Stimulated activated CD8-positive, alpha-beta memory T cell treated with anti-CD3 and anti-CD28 coated beads, Interleukin-12 subunit alpha, Interleukin-12 subunit beta, amount 100 ng/mL, for 4 hours (primary cell): ENCODE results near the gene CEACAM18.
"Not testable (repeated sequence)": the region's sequence is repeated elsewhere in the genome, so short reads cannot be mapped to it uniquely, and the experiment has no call there.

Experiments
- DNase-seq: peaks from one replicate; pipeline ENCODE4 v3.0.0-alpha.2; 2020; ENCODE audit warnings: low read depth

The CEACAM18 gene

GRCh38 chr19:51461723-51462161 is 16.6 kb upstream of the CEACAM18 start:
- no peak for DNase-seq

DNA sequence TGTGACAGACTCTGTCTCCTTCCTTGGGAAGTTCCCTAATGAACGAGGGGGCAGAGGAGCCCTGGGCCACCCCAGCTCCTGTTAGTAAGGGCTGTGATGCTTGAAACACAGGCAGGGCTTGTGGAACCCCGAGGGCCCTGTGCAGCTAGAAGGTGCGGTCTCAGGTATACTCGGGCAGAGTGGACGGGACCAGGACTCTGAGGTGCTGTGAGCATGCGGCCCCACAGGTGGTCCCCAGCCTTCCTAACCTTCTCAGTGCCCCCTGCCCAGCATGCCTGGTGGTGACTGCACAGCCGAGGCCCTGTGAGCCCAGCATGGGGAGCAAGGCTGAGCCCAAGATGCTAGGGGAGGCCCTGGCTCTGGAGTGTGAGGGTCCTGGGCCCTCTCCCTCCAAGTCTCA is 16.1 kb upstream of the CEACAM18 start:
- DNase-seq = no peak

- no peak for DNase-seq
Observed at GRCh38 chr19:51462681-51463080, 15.7 kb upstream of the CEACAM18 start.

GRCh38 chr19:51463976-51464581 is 14.3 kb upstream of the CEACAM18 start:
- not testable (repeated sequence) for DNase-seq

DNA sequence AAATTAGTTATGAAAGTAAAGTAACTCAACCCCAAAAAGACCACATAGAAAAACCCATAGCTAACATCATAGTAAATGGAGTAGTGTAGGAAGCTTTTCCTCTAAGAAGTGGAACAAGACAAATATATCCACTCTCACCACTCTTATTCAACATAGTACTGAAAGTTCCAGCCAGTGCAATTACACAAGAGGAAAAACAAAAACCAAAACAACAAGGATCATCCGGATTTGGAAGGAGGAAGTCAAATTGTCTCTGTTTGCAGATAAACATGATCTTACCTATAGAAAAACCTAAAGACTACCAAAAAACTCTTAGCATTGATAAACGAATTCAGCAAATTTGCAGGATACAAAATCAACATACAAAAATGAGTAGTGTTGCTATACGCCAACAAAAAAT is 11.6 kb upstream of the CEACAM18 start:
- DNase-seq = no peak

GRCh38 chr19:51467864-51468544 is 10.3 kb upstream of the CEACAM18 start:
- DNase-seq = no peak

DNA sequence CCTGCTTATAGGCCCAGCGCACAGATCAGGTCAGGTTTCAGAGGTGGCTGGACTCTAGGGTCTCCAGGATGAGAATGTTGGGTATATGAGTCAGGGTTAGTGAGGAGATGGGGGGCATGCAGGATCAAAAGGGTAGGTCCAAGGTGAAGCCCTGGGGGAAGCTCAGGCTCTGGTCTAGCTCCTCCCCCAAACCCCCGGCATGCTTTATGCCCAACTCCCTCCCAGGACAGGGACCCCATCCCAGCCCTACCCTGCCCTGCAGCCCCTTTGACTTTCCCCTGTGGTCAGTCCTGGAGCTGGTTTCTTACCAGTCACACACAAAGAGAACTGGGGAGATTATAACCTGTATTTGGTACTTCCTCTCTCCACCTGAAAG is 9.8 kb upstream of the CEACAM18 start:
- DNase-seq = no peak

GRCh38 chr19:51469162-51469561 is 9.2 kb upstream of the CEACAM18 start:
- DNase-seq = no peak

DNA sequence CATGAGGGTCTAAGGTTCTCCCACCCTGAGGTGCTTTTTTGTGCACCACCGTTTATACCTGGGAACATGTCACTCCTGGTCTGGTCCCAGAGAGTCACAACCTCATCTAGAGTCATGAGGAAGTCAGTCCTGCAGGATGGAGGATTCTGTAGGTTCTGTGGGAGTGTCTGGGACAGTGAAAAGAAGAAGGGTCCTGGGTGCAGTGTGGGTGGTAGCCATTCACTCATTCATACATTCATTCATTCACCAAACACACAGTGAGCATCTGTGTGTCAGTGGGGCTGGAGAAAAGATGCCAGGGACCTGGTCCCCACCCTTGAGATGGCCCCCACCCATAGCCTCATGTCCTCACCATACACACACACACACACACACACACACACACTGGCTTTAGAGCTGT is 8.7 kb upstream of the CEACAM18 start:
- DNase-seq = no peak

- no peak for DNase-seq
Observed at GRCh38 chr19:51470966-51471365, 7.4 kb upstream of the CEACAM18 start.

DNA sequence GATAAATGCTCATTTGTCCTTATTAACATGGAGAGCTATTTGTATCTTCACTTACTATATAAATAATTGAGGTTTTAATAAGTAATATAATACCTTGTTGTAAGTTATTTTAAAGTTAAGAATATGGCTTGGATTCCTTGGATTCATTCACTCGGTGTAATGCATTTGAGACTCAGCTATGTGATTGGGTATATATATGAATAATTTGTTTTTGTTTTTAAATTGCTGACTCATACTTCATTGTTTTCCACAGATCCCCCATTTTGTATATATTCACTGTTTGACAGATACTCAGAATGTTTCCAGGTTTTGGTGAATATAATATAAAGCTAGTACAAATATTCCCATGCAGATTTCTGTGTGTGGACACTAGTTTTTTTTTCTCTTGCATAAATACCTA is 6.8 kb upstream of the CEACAM18 start:
- no peak for DNase-seq

GRCh38 chr19:51472607-51473006 is 5.7 kb upstream of the CEACAM18 start:
- no peak for DNase-seq

DNA sequence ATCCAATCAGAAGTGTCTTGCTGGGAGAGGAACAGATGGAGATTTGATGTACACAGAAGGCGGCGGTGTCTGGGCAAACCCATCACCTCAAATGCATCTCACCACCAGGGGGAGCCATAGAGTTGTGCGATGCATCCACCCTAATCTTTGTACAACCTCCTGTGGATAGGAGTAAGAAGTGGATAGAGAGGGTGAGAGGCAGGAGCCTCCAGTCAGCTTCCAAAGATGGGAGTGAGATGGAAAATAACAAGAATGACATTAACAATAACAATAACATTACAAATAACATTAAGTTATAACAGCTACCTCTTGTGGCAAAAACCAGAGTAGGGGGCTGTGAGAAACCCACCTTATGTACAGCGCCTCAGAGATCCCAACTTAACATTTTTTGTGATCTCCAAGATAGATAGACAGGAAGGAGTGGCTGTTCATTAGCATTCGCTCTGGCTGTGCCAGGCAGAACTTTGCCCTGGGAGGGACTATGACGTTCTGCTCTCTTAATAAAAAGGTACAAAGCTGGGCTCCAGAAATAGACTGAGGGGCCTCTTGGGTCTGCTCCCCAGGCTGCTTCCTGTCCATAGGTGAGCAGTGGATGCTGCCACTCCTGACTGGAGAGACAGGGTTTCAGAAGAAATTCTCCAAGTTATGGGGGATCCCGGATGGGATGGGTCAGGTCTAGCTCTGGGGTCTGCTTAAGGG is 5.2 kb upstream of the CEACAM18 start:
- DNase-seq = peak; percentile 65

GRCh38 chr19:51476164-51476563 is 2.2 kb upstream of the CEACAM18 start:
- DNase-seq = no peak

GRCh38 chr19:51477344-51477743 is 995 bp upstream of the CEACAM18 start:
- DNase-seq = no peak

DNA sequence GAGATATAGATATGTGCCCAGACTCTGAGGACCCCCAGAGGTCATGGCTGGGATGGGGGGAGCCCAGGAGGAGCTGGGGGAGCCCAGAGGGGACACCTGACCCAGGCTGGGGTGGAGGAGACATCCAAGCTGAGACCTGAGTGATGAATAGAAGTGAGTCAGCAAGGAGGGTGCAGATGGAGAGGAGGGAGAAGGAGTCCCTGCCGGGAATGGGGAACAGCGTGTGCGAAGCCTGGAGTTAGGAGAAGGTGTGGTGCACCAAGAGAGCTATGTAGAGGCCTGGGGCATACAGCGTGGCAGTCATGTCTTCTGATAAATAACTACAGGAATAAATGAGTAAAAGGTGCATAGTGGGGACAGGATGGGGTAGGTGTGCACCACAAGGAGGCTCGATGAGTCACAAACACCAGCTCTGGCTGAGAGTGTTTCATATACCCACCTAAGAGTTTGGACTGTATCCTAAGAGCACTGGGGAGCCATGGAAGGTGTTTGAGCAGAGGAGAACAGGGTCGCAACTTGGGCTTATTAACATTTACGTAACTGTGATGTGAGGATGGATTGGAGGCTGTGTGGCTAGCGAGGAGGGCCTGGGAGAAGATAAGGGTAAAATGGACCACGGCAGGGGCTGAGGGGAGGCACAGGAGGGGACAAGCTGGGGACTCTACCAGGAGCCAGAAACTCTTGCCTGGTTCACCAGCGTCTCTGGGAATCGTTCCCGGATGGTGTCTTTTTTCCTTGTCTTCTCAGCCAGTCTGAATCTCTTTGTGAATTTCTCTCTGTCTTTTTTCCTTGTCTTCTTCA is 1.4 kb downstream of the CEACAM18 start:
- no peak for DNase-seq

DNA sequence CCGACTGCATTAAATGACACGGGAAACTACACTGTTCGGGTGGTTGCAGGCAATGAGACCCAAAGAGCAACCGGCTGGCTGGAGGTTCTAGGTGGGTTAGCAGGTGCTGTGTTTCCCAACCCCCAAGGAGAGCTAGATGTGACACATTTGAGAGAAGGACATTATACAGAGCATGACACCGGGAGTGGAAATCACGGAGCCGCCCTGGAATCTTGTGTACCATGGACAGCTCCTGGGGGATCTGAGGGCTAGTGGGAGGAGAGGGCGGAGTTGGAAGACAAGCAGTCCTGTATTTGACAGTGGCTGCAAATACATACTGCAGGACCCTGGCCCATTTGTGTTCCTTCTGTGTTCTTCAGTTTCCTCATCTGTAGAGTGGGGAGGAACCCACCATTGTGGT is 2.3 kb downstream of the CEACAM18 start:
- no peak for DNase-seq

DNA sequence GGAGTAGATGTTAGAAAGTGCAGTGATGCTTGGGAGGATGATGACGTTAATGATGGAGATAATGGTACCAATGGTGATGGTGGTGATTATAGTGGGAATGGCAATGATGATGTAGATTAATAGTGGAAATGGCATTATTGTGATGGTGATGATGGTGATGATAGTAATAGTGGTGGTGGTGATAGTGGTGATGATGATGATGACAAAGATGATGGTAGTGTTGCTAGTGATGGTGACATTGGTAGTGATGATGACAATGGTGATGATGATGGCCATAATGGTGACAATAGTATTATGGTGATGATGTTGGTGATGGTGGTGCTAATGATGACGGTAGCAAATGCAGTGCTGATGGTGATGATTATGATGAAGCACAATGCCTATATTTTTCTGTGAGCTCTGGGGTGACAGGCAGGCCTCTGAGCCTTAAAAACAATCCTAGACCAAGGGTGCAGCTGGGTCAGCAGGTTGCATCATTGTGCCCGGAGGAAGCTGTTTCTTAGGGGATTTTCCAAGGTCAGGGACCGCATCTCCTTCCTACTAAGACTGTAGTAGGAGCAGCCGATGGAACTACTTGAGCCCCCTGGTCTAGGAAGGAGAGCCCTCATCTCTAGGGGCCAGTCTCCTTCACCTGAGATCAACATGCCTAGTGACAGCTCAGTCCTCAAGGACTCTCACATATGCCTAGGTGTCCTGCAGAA is 7.8 kb downstream of the CEACAM18 start:
- DNase-seq = no peak

- DNase-seq = no peak
Observed at GRCh38 chr19:51488491-51488890, 10.2 kb downstream of the CEACAM18 start.

DNA sequence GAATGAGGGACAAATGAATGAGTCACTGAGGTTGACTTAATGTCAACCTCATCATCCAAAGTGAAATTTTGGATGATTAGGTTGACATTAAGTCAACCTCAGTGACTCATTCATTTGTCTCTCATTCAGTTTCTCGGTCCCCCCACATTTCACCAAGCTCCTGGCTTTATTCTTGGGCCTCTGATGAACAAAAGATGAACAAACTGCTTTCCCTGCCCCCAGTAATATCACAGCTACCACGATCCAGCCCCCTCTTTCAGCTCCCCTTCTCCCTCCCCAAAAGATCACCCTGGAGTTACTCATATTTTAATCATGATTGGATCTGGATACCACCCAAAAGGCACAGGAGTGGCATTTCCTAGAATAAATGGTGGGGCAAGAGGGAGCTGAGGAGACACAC is 10.8 kb downstream of the CEACAM18 start:
- no peak for DNase-seq

- no peak for DNase-seq
Observed at GRCh38 chr19:51490676-51491075, 12.3 kb downstream of the CEACAM18 start.

- DNase-seq = no peak
Observed at GRCh38 chr19:51491586-51491985, 13.2 kb downstream of the CEACAM18 start.
